KG1 (cell line): ENCODE results near the gene FCAMR.

ENCODE experiments used
- DNase-seq: peaks from one replicate; lab custom pipeline; 2025; lab: John Stamatoyannopoulos, UW

FCAMR gene

GRCh38 chr1:206957639-206958038, 12.6 kb downstream of the FCAMR start:
- no peak for DNase-seq

- no peak for DNase-seq
Observed at GRCh38 chr1:206955476-206956451, 14.5 kb downstream of the FCAMR start.

- no peak for DNase-seq
Observed at GRCh38 chr1:206954459-206955342, 15.6 kb downstream of the FCAMR start.

- DNase-seq = no peak
Observed at GRCh38 chr1:206953626-206954025, 16.6 kb downstream of the FCAMR start.

- DNase-seq = no peak
Observed at GRCh38 chr1:206953126-206953525, 17.1 kb downstream of the FCAMR start.

GRCh38 chr1:206952171-206952570, 18.1 kb downstream of the FCAMR start:
- DNase-seq = no peak

GRCh38 chr1:206951318-206952100, 18.8 kb downstream of the FCAMR start:
- no peak for DNase-seq

- no peak for DNase-seq
Observed at GRCh38 chr1:206949641-206950040, 20.6 kb downstream of the FCAMR start.

GRCh38 chr1:206949208-206949607, 21.1 kb downstream of the FCAMR start:
- no peak for DNase-seq

- DNase-seq = no peak
Observed at GRCh38 chr1:206947255-206947654, 23.0 kb downstream of the FCAMR start.

- no peak for DNase-seq
Observed at GRCh38 chr1:206946261-206946660, 24.0 kb downstream of the FCAMR start, which contains the start of gene PIGR. PIGR (minus strand) TSS chr1:206946466; CDS start chr1:206940531, 5,935 bp downstream.

- no peak for DNase-seq
Observed at GRCh38 chr1:206945779-206946178, 24.5 kb downstream of the FCAMR start.

GRCh38 chr1:206944703-206945102, 25.6 kb downstream of the FCAMR start:
- no peak for DNase-seq

GRCh38 chr1:206941766-206942418, 28.4 kb downstream of the FCAMR start:
- DNase-seq = no peak

GRCh38 chr1:206940588-206940936, 29.7 kb downstream of the FCAMR start:
- no peak for DNase-seq

- DNase-seq = no peak
Observed at GRCh38 chr1:206939841-206940587, 30.2 kb downstream of the FCAMR start.

GRCh38 chr1:206939131-206939530, 31.1 kb downstream of the FCAMR start:
- DNase-seq = no peak

- DNase-seq = no peak
Observed at GRCh38 chr1:206937425-206937824, 32.8 kb downstream of the FCAMR start.

- DNase-seq = peak; percentile 19
Observed at GRCh38 chr1:206935491-206936067, 34.7 kb downstream of the FCAMR start.

GRCh38 chr1:206933333-206933945, 36.8 kb downstream of the FCAMR start:
- DNase-seq = no peak
